Subcutaneous abdominal adipose tissue (tissue), 5 donors: ENCODE measurements around the gene RPL36A.
A peak's percentile ranks its signal among the peaks of the same experiment; 100 is the strongest.

Source experiments
- H3K27ac ChIP-seq: one replicate; pipeline ENCODE4 v1.7.0; 2013; ENCODE audit warnings: low read depth, mild to moderate bottlenecking, inconsistent platforms, low read length, moderate library complexity
- H3K27me3 ChIP-seq, 5 donors: one replicate each; pipeline ENCODE4 v1.7.0; 2013; ENCODE audit warnings: low read length in 5 of 5, inconsistent platforms in 1 of 5; ENCODE audit not compliant: control insufficient read depth in 5 of 5, insufficient read depth in 4 of 5
- H3K36me3 ChIP-seq, 5 donors: one replicate each; pipeline ENCODE4 v1.7.0; 2013; ENCODE audit warnings: low read length in 5 of 5; ENCODE audit not compliant: control insufficient read depth in 5 of 5, insufficient read depth in 5 of 5
- H3K4me1 ChIP-seq, 5 donors: one replicate each; pipeline ENCODE4 v1.7.0; 2013; ENCODE audit warnings: low read length in 5 of 5, mild to moderate bottlenecking in 3 of 5, moderate library complexity in 1 of 5; ENCODE audit not compliant: control insufficient read depth in 5 of 5, insufficient read depth in 5 of 5
- H3K4me3 ChIP-seq, 5 donors: one replicate each; pipeline ENCODE4 v1.7.0; 2013; ENCODE audit warnings: low read length in 5 of 5, low read depth in 1 of 5
- H3K9ac ChIP-seq, 5 donors: one replicate each; pipeline ENCODE4 v1.7.0; 2013; ENCODE audit warnings: low read length in 5 of 5, mild to moderate bottlenecking in 4 of 5, moderate library complexity in 3 of 5
- H3K9me3 ChIP-seq, 5 donors: one replicate each; pipeline ENCODE4 v1.7.0; 2013; ENCODE audit warnings: low read length in 5 of 5; ENCODE audit not compliant: control insufficient read depth in 5 of 5
- donor health status: healthy.
- donor health status: healthy.
- donor health status: healthy.
- donor health status: healthy.
- donor health status: healthy.

Gene RPL36A

GRCh38 chrX:101417981-101418841 is 27.4 kb downstream of the RPL36A start:
- Histone ChIP-seq H3K4me1 (peaks cover 0 to 18% (median 7%) of the 10 kb centered on the region in 5 donors), H3K4me3 (peak overlapping the region; percentile 56 to 77 (median 70)), H3K9ac (peak overlapping the region; percentile 63 to 93 (median 88)), H3K9me3 (no peaks in the 10 kb centered on the region), H3K27ac (peak overlapping the region; percentile 93), H3K27me3 (peaks cover 0 to 9% (median 0%) of the 10 kb centered on the region in 5 donors), H3K36me3 (peaks cover 0 to 6% (median 2%) of the 10 kb centered on the region in 5 donors)

GRCh38 chrX:101419489-101419888 is 28.7 kb downstream of the RPL36A start:
- peaks cover 0 to 9% (median 0%) of the 10 kb centered on the region in 5 donors for H3K27me3 ChIP-seq
- H3K9ac ChIP-seq, result no peak overlapping the region
- H3K36me3 ChIP-seq, result peaks cover 0 to 7% (median 2%) of the 10 kb centered on the region in 5 donors
- peaks cover 0 to 18% (median 7%) of the 10 kb centered on the region in 5 donors for H3K4me1 ChIP-seq
- peak overlapping the region; percentile 93 for H3K27ac ChIP-seq
- H3K4me3 ChIP-seq, result no peak overlapping the region
- H3K9me3 ChIP-seq, result no peaks in the 10 kb centered on the region

DNA sequence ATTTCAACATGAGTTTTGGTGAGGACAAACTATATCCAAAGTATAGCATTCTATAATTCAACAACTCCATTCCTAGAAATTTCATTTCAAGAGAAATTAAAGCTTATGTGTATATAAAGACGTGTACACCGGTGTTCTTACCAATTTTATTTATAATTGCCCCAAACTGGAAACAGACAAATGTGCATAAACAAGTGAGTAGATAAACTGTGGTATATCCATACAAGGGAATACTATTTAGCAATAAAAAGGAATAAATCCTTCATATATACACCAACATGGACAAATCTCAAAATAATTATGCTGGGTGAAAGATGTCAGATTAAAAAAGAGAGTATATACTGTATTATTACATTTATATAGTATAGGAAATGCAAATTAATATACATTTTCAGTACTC is 37.1 kb downstream of the RPL36A start:
- Histone ChIP-seq H3K9ac (no peak overlapping the region), H3K9me3 (peaks cover 5 to 12% (median 6%) of the 10 kb centered on the region in 5 donors), H3K4me3 (no peak overlapping the region)

DNA sequence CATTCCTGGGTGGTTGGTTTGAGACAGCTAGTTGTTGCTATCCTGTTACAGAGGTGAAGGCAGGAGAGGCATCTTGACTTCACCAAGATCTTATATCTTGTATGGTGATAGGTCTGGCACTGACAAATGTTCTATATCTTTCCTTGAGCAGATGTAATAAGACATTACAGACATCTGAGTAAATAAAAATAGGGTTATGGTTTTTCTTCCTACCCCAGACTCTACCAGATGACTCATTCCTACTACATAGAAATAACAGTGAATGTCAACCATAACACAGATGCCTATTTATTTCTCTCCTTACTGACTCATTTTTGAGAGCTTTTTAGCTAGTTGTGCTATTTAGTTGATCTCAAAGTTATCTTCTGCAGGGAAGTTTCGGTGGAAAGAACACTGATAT is 39.1 kb downstream of the RPL36A start:
- no peak overlapping the region for H3K9ac ChIP-seq
- H3K27me3 ChIP-seq, result no peaks in the 10 kb centered on the region
- H3K27ac ChIP-seq, result no peak overlapping the region
- H3K36me3 ChIP-seq, result peaks cover 3 to 29% (median 10%) of the 10 kb centered on the region in 5 donors
- no peaks in the 10 kb centered on the region for H3K4me1 ChIP-seq
- H3K9me3 ChIP-seq, result peaks cover 5 to 12% (median 6%) of the 10 kb centered on the region in 5 donors
- no peak overlapping the region for H3K4me3 ChIP-seq

More for the DNA sequence above, 37.1 kb downstream of the RPL36A start:
- peaks cover 3 to 29% (median 12%) of the 10 kb centered on the region in 5 donors for H3K36me3 ChIP-seq
- no peaks in the 10 kb centered on the region for H3K27me3 ChIP-seq
- H3K4me1 ChIP-seq, result no peaks in the 10 kb centered on the region
- H3K27ac ChIP-seq, result no peak overlapping the region

- no peak overlapping the region for H3K9ac ChIP-seq
- no peaks in the 10 kb centered on the region for H3K4me1 ChIP-seq
- no peak overlapping the region for H3K4me3 ChIP-seq
- no peaks in the 10 kb centered on the region for H3K27me3 ChIP-seq
- peaks cover 3 to 29% (median 8%) of the 10 kb centered on the region in 5 donors for H3K36me3 ChIP-seq
- no peak overlapping the region for H3K27ac ChIP-seq
- peaks cover 5 to 12% (median 6%) of the 10 kb centered on the region in 5 donors for H3K9me3 ChIP-seq
Measured at GRCh38 chrX:101430457-101431078, 39.8 kb downstream of the RPL36A start.

GRCh38 chrX:101442085-101442484 is 51.3 kb downstream of the RPL36A start:
- no peaks in the 10 kb centered on the region for H3K9me3 ChIP-seq
- peaks cover 0 to 3% (median 0%) of the 10 kb centered on the region in 5 donors for H3K4me1 ChIP-seq
- no peak overlapping the region for H3K4me3 ChIP-seq
- peaks cover 6 to 23% (median 16%) of the 10 kb centered on the region in 5 donors for H3K36me3 ChIP-seq
- peaks cover 0 to 6% (median 0%) of the 10 kb centered on the region in 5 donors for H3K27me3 ChIP-seq
- no peak overlapping the region for H3K27ac ChIP-seq
- H3K9ac ChIP-seq, result no peak overlapping the region
